NCI-H748 treated with DMSO at 0.1 percent for 48 hours (cell line): ENCODE measurements around the gene CHRNA3.
"Not testable (repeated sequence)": the region's sequence is repeated elsewhere in the genome, so short reads cannot be mapped to it uniquely, and the experiment has no call there.

Source experiments
- DNase-seq: peaks from one replicate; lab custom pipeline; 2025; lab: John Stamatoyannopoulos, UW

Gene CHRNA3

DNA sequence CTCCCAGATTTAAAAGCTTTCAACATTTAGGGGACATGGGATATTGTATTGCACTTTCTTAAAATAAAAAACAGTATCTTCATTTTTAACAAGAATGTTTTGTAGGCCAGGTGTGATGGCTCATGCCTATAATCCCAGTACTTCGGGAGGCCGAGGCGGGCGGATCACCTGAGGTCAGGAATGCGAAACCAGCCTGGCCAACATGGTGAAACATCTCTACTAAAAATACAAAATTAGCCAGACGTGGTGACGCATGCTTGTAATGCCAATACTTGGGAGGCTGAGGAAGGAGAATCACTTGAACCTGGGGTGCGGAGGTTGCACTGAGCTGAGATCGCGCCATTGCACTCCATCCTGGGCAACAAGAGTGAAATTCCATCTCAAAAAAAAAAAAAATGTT is 60.6 kb downstream of the CHRNA3 start:
- not testable (repeated sequence) for DNase-seq

DNA sequence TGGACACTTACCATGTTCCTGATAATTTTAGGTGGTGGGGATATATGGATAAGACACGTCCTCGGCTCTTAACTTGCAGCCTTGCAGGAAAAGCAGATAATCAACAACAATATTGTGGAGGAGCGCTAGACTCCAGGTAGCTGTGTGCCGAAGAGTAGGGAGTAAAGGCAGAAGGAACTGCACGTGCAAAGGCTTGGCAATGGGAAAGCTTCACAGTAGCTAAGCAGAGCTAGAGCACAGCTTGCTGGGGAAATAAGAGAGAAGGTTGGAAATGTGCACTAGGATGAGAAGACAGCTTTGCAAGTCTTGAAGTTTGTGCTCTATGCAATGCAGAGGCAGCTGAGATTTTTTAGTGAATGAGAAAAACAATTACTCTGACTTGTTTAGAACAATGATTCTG is 68.2 kb downstream of the CHRNA3 start:
- no peak for DNase-seq

DNA sequence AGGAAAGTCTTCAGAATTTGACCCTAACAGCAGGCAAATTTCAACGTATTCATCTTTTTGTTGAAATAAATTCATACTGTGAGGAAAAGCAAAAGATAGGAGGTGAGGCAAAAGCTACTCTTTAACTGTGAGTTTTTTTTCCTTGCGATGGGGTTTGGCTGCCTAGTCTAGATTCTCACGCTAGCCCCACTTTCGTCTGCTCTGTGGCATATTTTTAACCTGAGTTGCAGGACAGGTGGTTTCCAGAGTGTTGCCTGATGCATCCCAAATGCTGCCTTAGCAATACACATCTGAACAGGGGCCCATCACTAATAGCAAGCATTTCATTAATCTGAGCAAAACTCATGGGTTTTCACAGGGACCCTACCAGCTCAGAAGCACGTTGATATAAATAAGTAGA is 68.9 kb downstream of the CHRNA3 start:
- DNase-seq, result no peak

DNA sequence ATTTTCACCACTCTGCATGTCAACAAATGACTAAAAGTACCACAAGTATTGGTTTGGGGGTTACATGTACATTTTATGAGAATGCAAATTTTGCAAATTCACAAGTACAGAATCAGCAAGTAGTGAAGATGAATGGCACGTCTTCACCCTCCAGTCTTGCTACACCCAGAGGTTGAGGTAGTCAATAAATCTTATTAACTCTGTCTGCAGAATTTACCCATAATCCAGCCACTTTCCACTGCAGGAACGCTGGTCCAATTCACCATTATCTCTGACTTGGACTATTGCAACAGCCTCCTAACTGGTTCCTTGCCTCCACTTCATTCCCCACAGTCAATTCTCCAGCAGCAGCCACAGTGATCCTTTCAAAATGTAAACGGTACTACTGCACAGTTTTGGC is 70.0 kb downstream of the CHRNA3 start:
- DNase-seq, result no peak

DNA sequence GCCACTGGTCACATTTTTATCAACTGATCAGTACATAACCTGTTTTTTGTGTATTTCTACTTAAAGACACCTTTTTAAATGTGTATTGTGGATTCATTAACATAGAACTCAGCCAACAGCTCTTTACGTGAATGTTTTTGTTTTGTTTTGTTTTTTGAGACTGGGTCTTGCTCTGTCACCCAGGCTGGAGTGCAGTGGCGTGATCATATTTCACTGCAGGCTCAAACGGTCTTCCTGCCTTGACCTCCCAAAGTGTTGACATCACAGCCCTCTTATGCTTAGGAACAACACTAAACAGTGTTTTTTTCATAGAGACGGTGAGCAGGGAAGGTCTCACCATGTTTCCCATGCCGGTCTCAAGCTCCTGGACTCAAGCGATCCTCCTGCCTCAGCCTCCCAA is 70.6 kb downstream of the CHRNA3 start:
- no peak for DNase-seq
